IMR-90 (cell line): ENCODE results near the gene MAGI2. TPM values are rescaled to one million over a fixed set of nuclear protein-coding genes. Genes with fewer than 3 reads are reported as not detected.

Experiments used
- ATAC-seq: fragments of 200-7000 bp; cut with Tn5 transposase; 2 replicates; pipeline ENCODE4 v1.9.1; 2020; ENCODE audit warnings: low read depth, mild to moderate bottlenecking, moderate library complexity
- BruUV-seq: library from RNA; stranded (reverse); fragments of 400-500 nt; replicated peaks from 2 replicates; lab custom pipeline; 2021; lab: Mats Ljungman, UMichigan
- CTCF ChIA-PET: fragments of 300-600 bp; formaldehyde crosslinking; extraction: SDS; loops from one replicate; lab custom pipeline; 2021; ENCODE audit warnings: antibody characterized with exemption; lab: Yijun Ruan, JAX
- POLR2A ChIA-PET: fragments of 300-600 bp; sonication (Branson Sonifier 250); formaldehyde crosslinking; loops from one replicate; lab custom pipeline; 2022; ENCODE audit warnings: antibody characterized with exemption; ENCODE audit not compliant: unreplicated experiment; lab: Charles Lee
- DNase-seq: peaks from one replicate; pipeline ENCODE4 v3.0.0; 2013
- H2AFZ ChIP-seq: replicated peaks from 2 replicates; pipeline ENCODE3; 2013; ENCODE audit warnings: low read length, mild to moderate bottlenecking; ENCODE audit not compliant: poor library complexity
- H2AK5ac ChIP-seq: 2 replicates; pipeline ENCODE4 v1.6.1; 2013; ENCODE audit warnings: low read depth, low read length, inconsistent platforms
- H2AK9ac ChIP-seq: replicated peaks from 2 replicates; pipeline ENCODE3; 2013; ENCODE audit warnings: mild to moderate bottlenecking, low read depth, low read length, moderate library complexity; ENCODE audit not compliant: poor library complexity
- H2BK120ac ChIP-seq: 2 replicates; pipeline ENCODE4 v1.6.1; 2013; ENCODE audit warnings: low read depth, low read length, inconsistent platforms
- H2BK15ac ChIP-seq: 3 replicates; pipeline ENCODE4 v1.6.1; 2013; ENCODE audit warnings: low read depth, low read length, inconsistent platforms
- H2BK20ac ChIP-seq: 2 replicates; pipeline ENCODE4 v1.6.1; 2013; ENCODE audit warnings: low read depth, mild to moderate bottlenecking, inconsistent platforms, low read length, moderate library complexity
- H2BK5ac ChIP-seq: 2 replicates; pipeline ENCODE4 v1.6.1; 2013; ENCODE audit warnings: mild to moderate bottlenecking, low read depth, low read length, inconsistent platforms; ENCODE audit not compliant: poor library complexity, severe bottlenecking
- H3K14ac ChIP-seq: replicated peaks from 2 replicates; pipeline ENCODE4 v1.6.1; 2013; ENCODE audit warnings: low read depth, low read length, inconsistent platforms
- H3K18ac ChIP-seq: 2 replicates; pipeline ENCODE4 v1.6.1; 2013; ENCODE audit warnings: low read depth, low read length, control low read depth
- H3K23ac ChIP-seq: 2 replicates; pipeline ENCODE4 v1.6.1; 2013; ENCODE audit warnings: low read depth, low read length, inconsistent platforms
- H3K27ac ChIP-seq: 2 replicates; pipeline ENCODE4 v1.5.1; 2013; ENCODE audit warnings: mild to moderate bottlenecking, control low read depth, low read length; ENCODE audit not compliant: insufficient read depth
- H3K27me3 ChIP-seq: 2 replicates; pipeline ENCODE4 v1.6.1; 2013; ENCODE audit warnings: low read length; ENCODE audit not compliant: control insufficient read depth, insufficient read depth
- H3K36me3 ChIP-seq: 2 replicates; pipeline ENCODE4 v1.6.1; 2013; ENCODE audit warnings: low read length, mixed read lengths; ENCODE audit not compliant: control insufficient read depth, insufficient read depth
- H3K4ac ChIP-seq: 2 replicates; pipeline ENCODE4 v1.6.1; 2013; ENCODE audit warnings: low read depth, low read length, inconsistent platforms
- H3K4me1 ChIP-seq: 2 replicates; pipeline ENCODE4 v1.6.1; 2013; ENCODE audit warnings: low read length, mixed read lengths; ENCODE audit not compliant: control insufficient read depth, insufficient read depth
- H3K4me2 ChIP-seq: 2 replicates; pipeline ENCODE4 v1.6.1; 2013; ENCODE audit warnings: low read depth, mild to moderate bottlenecking, control low read depth, low read length, moderate library complexity
- H3K4me3 ChIP-seq: 2 replicates; pipeline ENCODE4 v1.5.1; 2013; ENCODE audit warnings: low read depth, mild to moderate bottlenecking, control low read depth, low read length, moderate library complexity; ENCODE audit not compliant: insufficient read depth
- H3K56ac ChIP-seq: 2 replicates; pipeline ENCODE4 v1.6.1; 2013; ENCODE audit warnings: low read length, inconsistent platforms; ENCODE audit not compliant: insufficient read depth; ENCODE audit errors: extremely low read depth
- H3K79me1 ChIP-seq, 2 experiments: 2 replicates each; pipeline ENCODE4 v1.6.1; 2013; ENCODE audit warnings: low read length in 2 of 2, inconsistent platforms in 1 of 2, low read depth in 1 of 2
- H3K9ac ChIP-seq: 2 replicates; pipeline ENCODE4 v1.6.1; 2013; ENCODE audit warnings: low read depth, low read length, control low read depth
- H3K9me1 ChIP-seq: 2 replicates; pipeline ENCODE4 v1.6.1; 2013; ENCODE audit warnings: low read length, inconsistent platforms; ENCODE audit not compliant: insufficient read depth
- H3K9me3 ChIP-seq: 2 replicates; pipeline ENCODE4 v1.6.1; 2013; ENCODE audit warnings: low read length; ENCODE audit not compliant: control insufficient read depth, insufficient read depth
- H4K20me1 ChIP-seq: 2 replicates; pipeline ENCODE4 v1.6.1; 2013; ENCODE audit warnings: low read length, inconsistent platforms; ENCODE audit not compliant: insufficient read depth
- H4K5ac ChIP-seq: 2 replicates; pipeline ENCODE4 v1.6.1; 2013; ENCODE audit warnings: mild to moderate bottlenecking, low read depth, low read length, control low read depth
- H4K8ac ChIP-seq, 2 experiments: 2 replicates each; pipeline ENCODE4 v1.6.1; 2013; ENCODE audit warnings: low read depth in 2 of 2, low read length in 2 of 2, control low read depth in 1 of 2, inconsistent platforms in 1 of 2
- H4K91ac ChIP-seq: 2 replicates; pipeline ENCODE4 v1.6.1; 2013; ENCODE audit warnings: low read depth, low read length, inconsistent platforms; ENCODE audit not compliant: insufficient read depth
- BHLHE40 ChIP-seq: fragments of 150-350 bp; IDR thresholded peaks from 2 replicates; pipeline ENCODE4 v1.6.1; 2016; ENCODE audit warnings: mild to moderate bottlenecking, low read depth, low read length
- MAFK ChIP-seq: IDR thresholded peaks from 2 replicates; pipeline ENCODE4 v1.6.1; 2012; ENCODE audit warnings: low read depth, low read length, improper control_type of control experiment
- MXI1 ChIP-seq: IDR thresholded peaks from 2 replicates; pipeline ENCODE4 v1.6.1; 2012; ENCODE audit warnings: low read depth, mild to moderate bottlenecking, low read length, moderate library complexity, borderline replicate concordance
- NFE2L2 ChIP-seq: fragments of 150-350 bp; IDR thresholded peaks from 2 replicates; pipeline ENCODE4 v1.6.1; 2016; ENCODE audit warnings: low read depth, mild to moderate bottlenecking, low read length
- POLR2A ChIP-seq: IDR thresholded peaks from 2 replicates; pipeline ENCODE4 v1.6.1; 2012; ENCODE audit warnings: mild to moderate bottlenecking, low read depth, low read length
- RAD21 ChIP-seq: IDR thresholded peaks from 2 replicates; pipeline ENCODE4 v1.6.1; 2012; ENCODE audit warnings: low read length, improper control_type of control experiment
- SMC3 ChIP-seq: fragments of 150-350 bp; IDR thresholded peaks from 2 replicates; pipeline ENCODE4 v1.6.1; 2016; ENCODE audit warnings: low read depth, mild to moderate bottlenecking, antibody characterized with exemption, low read length, moderate library complexity
- USF2 ChIP-seq: fragments of 150-350 bp; IDR thresholded peaks from 2 replicates; pipeline ENCODE4 v1.6.1; 2017; ENCODE audit warnings: mild to moderate bottlenecking, antibody characterized with exemption, low read length, low read depth
- whole genome bisulfite sequencing, 2 experiments: methylation state at CpG; one replicate each; pipeline versions ENCODE4 v1.1.5 to v1.1.7; 2013; ENCODE audit warnings: missing lambda C conversion rate in 2 of 2; ENCODE audit not compliant: insufficient read length in 1 of 2; ENCODE audit errors: extremely low coverage in 2 of 2; 5-methylcytosine and 5-hydroxymethylcytosine counted together
- dilution Hi-C: fragments of 300-500 bp; cut with HindIII; formaldehyde crosslinking; loops from one replicate; pipeline ENCODE4 v1.14.3; 2018; ENCODE audit warnings: low sequenced_read_pairs; ENCODE audit not compliant: unreplicated experiment
- in situ Hi-C: fragments of 300-500 bp; cut with MboI; formaldehyde crosslinking; loops from 3 replicates; pipeline ENCODE4 v1.14.3; 2019; ENCODE audit warnings: low sequenced_read_pairs, inconsistent platforms, mixed read lengths
- intact Hi-C: fragments of 100-400 bp; cut with micrococcal nuclease; formaldehyde crosslinking; loops from 2 replicates; pipeline ENCODE4 v1.10.0; 2022
- polyA plus RNA-seq, 3 experiments: library from polyadenylated mRNA; depleted of rRNA; stranded (reverse); fragments of >200 nt; gene quantifications; 2 replicates each; pipeline ENCODE4 v1.2.3, GENCODE V29; 2012; ENCODE audit warnings: low replicate concordance in 1 of 3
- total RNA-seq: library from RNA; depleted of rRNA; stranded (reverse); fragments of >200 nt; gene quantifications from 2 replicates; pipeline ENCODE4 v1.2.3, GENCODE V29; 2012

Gene MAGI2
- total and polyA plus RNA-seq, 2 of the 4 experiments (the other 2 are of a cell fraction): 2.5 to 17.9 TPM

DNA sequence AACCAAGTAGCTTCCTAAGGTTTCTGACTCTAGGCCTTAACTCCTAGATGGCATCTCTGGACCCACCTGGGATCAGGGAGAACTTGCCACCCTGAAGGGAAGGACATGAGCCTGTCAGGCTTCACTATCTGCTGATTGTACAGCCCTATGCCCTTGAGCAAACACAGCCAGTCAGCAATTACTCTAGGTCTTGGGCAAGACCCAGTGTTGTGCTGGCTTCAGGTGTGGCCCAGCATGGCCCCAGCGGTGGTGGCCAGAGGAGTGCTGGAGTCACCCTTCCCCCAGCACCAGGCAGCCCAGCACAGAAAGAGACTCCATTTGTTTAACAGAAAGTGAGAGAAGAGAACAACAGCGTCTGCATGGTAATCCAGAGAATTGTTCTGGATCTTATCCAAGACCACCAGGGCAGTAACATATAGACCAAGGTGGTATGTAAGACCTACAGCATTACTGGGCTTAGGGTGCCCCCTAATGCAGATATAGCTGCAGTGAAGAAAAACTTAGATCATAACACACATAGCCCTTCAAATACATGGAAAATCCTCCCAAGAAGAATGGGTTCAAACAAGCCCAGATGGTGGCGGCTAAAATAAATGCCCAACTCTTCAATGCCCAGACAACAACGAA, 207.7 kb downstream of the MAGI2 start:
- ATAC-seq: no peak
- dilution Hi-C loops (no loop called here), in situ Hi-C loops (no loop called here), intact Hi-C loops (no loop called here)
- Histone ChIP-seq H3K9ac (no peak overlapping the region), H3K36me3 (no peaks in the 10 kb centered on the region), H3K4me1 (0 out of 2 replicates have a peak, but pooled peaks cover 2% of the 10 kb centered on the region), H3K27ac (no peak overlapping the region), H4K20me1 (no peaks in the 10 kb centered on the region), H2AK9ac (no peak overlapping the region), H3K79me1 (peaks cover 4 to 29% of the 10 kb centered on the region in 2 experiments; a peak in 3 of 4 replicates), H3K56ac (no peak overlapping the region), H3K4me3 (no peak overlapping the region), H3K23ac (no peak overlapping the region), H3K9me1 (0 out of 2 replicates have a peak, but pooled peaks cover 3% of the 10 kb centered on the region), H2BK15ac (no peak overlapping the region), H2AFZ (no peak overlapping the region), H4K8ac (no peak overlapping the region), H2BK5ac (no peak overlapping the region), H4K91ac (no peak overlapping the region), H3K4me2 (no peak overlapping the region), H2AK5ac (no peak overlapping the region), H3K14ac (no peak overlapping the region), H3K4ac (no peak overlapping the region), H3K18ac (no peak overlapping the region), H2BK20ac (no peak overlapping the region), H3K27me3 (no peaks in the 10 kb centered on the region), H3K9me3 (no peaks in the 10 kb centered on the region), H2BK120ac (no peak overlapping the region), H4K5ac (no peak overlapping the region)
- CTCF ChIA-PET: no interaction called here
- TF ChIP-seq POLR2A: no peak
- TF ChIP-seq RAD21: no peak
- TF ChIP-seq SMC3: no peak
- TF ChIP-seq MAFK: no peak
- no peak for TF ChIP-seq BHLHE40
- TF ChIP-seq USF2: no peak
- no peak for TF ChIP-seq MXI1
- TF ChIP-seq NFE2L2: no peak
- POLR2A ChIA-PET: no interaction called here
- no CpG with 5 or more reads among the region's 4 CpGs for WGBS, 2 experiments
- DNase-seq: no peak
- BruUV-seq: no TSS peak
